Measurements from ENCODE around the gene DIP2B.

DIP2B gene

GRCh38 chr12:50642035-50642451 lies 137.3 kb downstream of the DIP2B start:
- Histone ChIP-seq H3K27me3 (ENCODE audit: insufficient read depth, low read length) (no peaks in the 10 kb centered on the region), H3K36me3 (ENCODE audit: insufficient read depth, low read length) (peaks cover 21% of the 10 kb centered on the region), H3K9ac (ENCODE audit: low read depth, low read length) (no peak overlapping the region), H3K4me3 (ENCODE audit: low read length) (no peak overlapping the region), H3K27ac (ENCODE audit: low read depth, low read length) (no peak overlapping the region; the same call in 1 of the 2 replicates), H3K4me1 (ENCODE audit: insufficient read depth, low read length) (peaks cover 6% of the 10 kb centered on the region; the same call in 1 of the 2 replicates), H3K9me3 (ENCODE audit: insufficient read depth, low read depth, low read length) (no peaks in the 10 kb centered on the region)
- WGBS: 88% methylated on average over 1 of the region's 1 CpG

- Histone ChIP-seq H3K9me3 (ENCODE audit: insufficient read depth, low read depth, low read length) (no peaks in the 10 kb centered on the region), H3K4me3 (ENCODE audit: low read length) (no peak overlapping the region), H3K4me1 (ENCODE audit: insufficient read depth, low read length) (peaks cover 12% of the 10 kb centered on the region; the same call in 1 of the 2 replicates), H3K27ac (ENCODE audit: low read depth, low read length) (no peak overlapping the region), H3K27me3 (ENCODE audit: insufficient read depth, low read length) (no peaks in the 10 kb centered on the region), H3K9ac (ENCODE audit: low read depth, low read length) (no peak overlapping the region), H3K36me3 (ENCODE audit: insufficient read depth, low read length) (peaks cover 21% of the 10 kb centered on the region)
- WGBS: 97% methylated on average over 2 of the region's 5 CpGs
Observed at GRCh38 chr12:50642761-50643160, 138.0 kb downstream of the DIP2B start.

GRCh38 chr12:50647031-50647430 lies 142.2 kb downstream of the DIP2B start:
- peaks cover 7% of the 10 kb centered on the region; the same call in 1 of the 2 replicates for H3K36me3 ChIP-seq (ENCODE audit: insufficient read depth, low read length)
- H3K9me3 ChIP-seq (ENCODE audit: insufficient read depth, low read depth, low read length): no peaks in the 10 kb centered on the region
- H3K4me1 ChIP-seq (ENCODE audit: insufficient read depth, low read length): peaks cover 9% of the 10 kb centered on the region; the same call in 1 of the 2 replicates
- H3K9ac ChIP-seq (ENCODE audit: low read depth, low read length): no peak overlapping the region
- no peak overlapping the region for H3K4me3 ChIP-seq (ENCODE audit: low read length)
- no peak overlapping the region for H3K27ac ChIP-seq (ENCODE audit: low read depth, low read length)
- H3K27me3 ChIP-seq (ENCODE audit: insufficient read depth, low read length): no peaks in the 10 kb centered on the region
- 83% methylated on average over 8 of the region's 8 CpGs for WGBS

- Histone ChIP-seq H3K27me3 (ENCODE audit: insufficient read depth, low read length) (no peaks in the 10 kb centered on the region), H3K4me1 (ENCODE audit: insufficient read depth, low read length) (peaks cover 6% of the 10 kb centered on the region; the same call in 1 of the 2 replicates), H3K36me3 (ENCODE audit: insufficient read depth, low read length) (0 out of 2 replicates have a peak, but pooled peaks cover 4% of the 10 kb centered on the region), H3K9ac (ENCODE audit: low read depth, low read length) (no peak overlapping the region), H3K4me3 (ENCODE audit: low read length) (no peak overlapping the region), H3K27ac (ENCODE audit: low read depth, low read length) (no peak overlapping the region), H3K9me3 (ENCODE audit: insufficient read depth, low read depth, low read length) (no peaks in the 10 kb centered on the region)
- WGBS: 81% methylated on average over 2 of the region's 2 CpGs
Observed at GRCh38 chr12:50647479-50647878, 142.7 kb downstream of the DIP2B start.

GRCh38 chr12:50650285-50650684 lies 145.5 kb downstream of the DIP2B start:
- no peak overlapping the region for H3K27ac ChIP-seq (ENCODE audit: low read depth, low read length)
- H3K4me1 ChIP-seq (ENCODE audit: insufficient read depth, low read length): peaks cover 6% of the 10 kb centered on the region; the same call in 1 of the 2 replicates
- no peaks in the 10 kb centered on the region for H3K36me3 ChIP-seq (ENCODE audit: insufficient read depth, low read length)
- H3K4me3 ChIP-seq (ENCODE audit: low read length): no peak overlapping the region
- WGBS: 96% methylated on average over 3 of the region's 3 CpGs
- H3K9ac ChIP-seq (ENCODE audit: low read depth, low read length): no peak overlapping the region
- H3K9me3 ChIP-seq (ENCODE audit: insufficient read depth, low read depth, low read length): no peaks in the 10 kb centered on the region
- no peaks in the 10 kb centered on the region for H3K27me3 ChIP-seq (ENCODE audit: insufficient read depth, low read length)

GRCh38 chr12:50655374-50655921 lies 150.7 kb downstream of the DIP2B start:
- no peak overlapping the region for H3K4me3 ChIP-seq (ENCODE audit: low read length)
- peaks cover 5% of the 10 kb centered on the region; the same call in 1 of the 2 replicates for H3K36me3 ChIP-seq (ENCODE audit: insufficient read depth, low read length)
- no peak overlapping the region for H3K27ac ChIP-seq (ENCODE audit: low read depth, low read length)
- no peaks in the 10 kb centered on the region for H3K9me3 ChIP-seq (ENCODE audit: insufficient read depth, low read depth, low read length)
- no peaks in the 10 kb centered on the region for H3K4me1 ChIP-seq (ENCODE audit: insufficient read depth, low read length)
- H3K27me3 ChIP-seq (ENCODE audit: insufficient read depth, low read length): no peaks in the 10 kb centered on the region
- WGBS: 95% methylated on average over 5 of the region's 5 CpGs
- no peak overlapping the region for H3K9ac ChIP-seq (ENCODE audit: low read depth, low read length)

GRCh38 chr12:50659260-50659659 lies 154.5 kb downstream of the DIP2B start:
- Histone ChIP-seq H3K4me3 (ENCODE audit: low read length) (no peak overlapping the region), H3K9me3 (ENCODE audit: insufficient read depth, low read depth, low read length) (no peaks in the 10 kb centered on the region), H3K27me3 (ENCODE audit: insufficient read depth, low read length) (no peaks in the 10 kb centered on the region), H3K27ac (ENCODE audit: low read depth, low read length) (no peak overlapping the region), H3K36me3 (ENCODE audit: insufficient read depth, low read length) (peaks cover 13% of the 10 kb centered on the region; the same call in 1 of the 2 replicates), H3K4me1 (ENCODE audit: insufficient read depth, low read length) (peaks cover 5% of the 10 kb centered on the region; the same call in 1 of the 2 replicates), H3K9ac (ENCODE audit: low read depth, low read length) (no peak overlapping the region)
- 80% methylated on average over 2 of the region's 2 CpGs for WGBS

GRCh38 chr12:50659690-50660424 lies 155.1 kb downstream of the DIP2B start:
- Histone ChIP-seq H3K36me3 (ENCODE audit: insufficient read depth, low read length) (peaks cover 13% of the 10 kb centered on the region; the same call in 1 of the 2 replicates), H3K27me3 (ENCODE audit: insufficient read depth, low read length) (no peaks in the 10 kb centered on the region), H3K4me1 (ENCODE audit: insufficient read depth, low read length) (peaks cover 5% of the 10 kb centered on the region; the same call in 1 of the 2 replicates), H3K27ac (ENCODE audit: low read depth, low read length) (no peak overlapping the region), H3K9me3 (ENCODE audit: insufficient read depth, low read depth, low read length) (no peaks in the 10 kb centered on the region), H3K9ac (ENCODE audit: low read depth, low read length) (no peak overlapping the region), H3K4me3 (ENCODE audit: low read length) (no peak overlapping the region)
- WGBS: 99% methylated on average over 4 of the region's 6 CpGs

GRCh38 chr12:50660425-50660822 lies 155.6 kb downstream of the DIP2B start:
- H3K9me3 ChIP-seq (ENCODE audit: insufficient read depth, low read depth, low read length): no peaks in the 10 kb centered on the region

GRCh38 chr12:50661300-50662115 lies 156.7 kb downstream of the DIP2B start:
- Histone ChIP-seq H3K36me3 (ENCODE audit: insufficient read depth, low read length) (peaks cover 13% of the 10 kb centered on the region; the same call in 1 of the 2 replicates), H3K27me3 (ENCODE audit: insufficient read depth, low read length) (no peaks in the 10 kb centered on the region), H3K4me3 (ENCODE audit: low read length) (no peak overlapping the region), H3K9me3 (ENCODE audit: insufficient read depth, low read depth, low read length) (no peaks in the 10 kb centered on the region), H3K9ac (ENCODE audit: low read depth, low read length) (no peak overlapping the region), H3K27ac (ENCODE audit: low read depth, low read length) (no peak overlapping the region), H3K4me1 (ENCODE audit: insufficient read depth, low read length) (peaks cover 5% of the 10 kb centered on the region; the same call in 1 of the 2 replicates)
- WGBS: 80% methylated on average over 6 of the region's 7 CpGs

More at GRCh38 chr12:50660425-50660822, 155.6 kb downstream of the DIP2B start:
- Histone ChIP-seq H3K36me3 (ENCODE audit: insufficient read depth, low read length) (peaks cover 13% of the 10 kb centered on the region; the same call in 1 of the 2 replicates), H3K4me3 (ENCODE audit: low read length) (no peak overlapping the region), H3K4me1 (ENCODE audit: insufficient read depth, low read length) (peaks cover 5% of the 10 kb centered on the region; the same call in 1 of the 2 replicates), H3K27me3 (ENCODE audit: insufficient read depth, low read length) (no peaks in the 10 kb centered on the region), H3K9ac (ENCODE audit: low read depth, low read length) (no peak overlapping the region), H3K27ac (ENCODE audit: low read depth, low read length) (no peak overlapping the region)
- 94% methylated on average over 2 of the region's 2 CpGs for WGBS
